Stimulated activated CD8-positive, alpha-beta memory T cell treated with anti-CD3 and anti-CD28 coated beads, Interleukin-4, amount 100 ng/mL, for 24 hours (primary cell): ENCODE results near the gene ST3GAL2.
A peak's percentile ranks its signal among the peaks of the same experiment; 100 is the strongest.
"Not testable (repeated sequence)": the region's sequence is repeated elsewhere in the genome, so short reads cannot be mapped to it uniquely, and the experiment has no call there.

Experiments used
- DNase-seq: peaks from one replicate; pipeline ENCODE4 v3.0.0-alpha.2; 2020; ENCODE audit warnings: low read depth

ST3GAL2 gene

GRCh38 chr16:70417661-70418060 lies 21.2 kb downstream of the ST3GAL2 start:
- DNase-seq = no peak

GRCh38 chr16:70416748-70417616 lies 21.9 kb downstream of the ST3GAL2 start:
- DNase-seq = no peak

GRCh38 chr16:70413572-70413971 lies 25.3 kb downstream of the ST3GAL2 start:
- DNase-seq = not testable (repeated sequence)

GRCh38 chr16:70412385-70412784 lies 26.5 kb downstream of the ST3GAL2 start:
- DNase-seq = no peak

- DNase-seq = no peak
Observed at GRCh38 chr16:70410734-70411133, 28.2 kb downstream of the ST3GAL2 start.

- DNase-seq = no peak
Observed at GRCh38 chr16:70407811-70408274, 31.1 kb downstream of the ST3GAL2 start.

GRCh38 chr16:70406104-70406503 lies 32.8 kb downstream of the ST3GAL2 start:
- DNase-seq = not testable (repeated sequence)

GRCh38 chr16:70402916-70403659 lies 35.8 kb downstream of the ST3GAL2 start:
- no peak for DNase-seq

GRCh38 chr16:70399951-70400350 lies 38.9 kb downstream of the ST3GAL2 start:
- DNase-seq = no peak

- no peak for DNase-seq
Observed at GRCh38 chr16:70399381-70399780, 39.5 kb downstream of the ST3GAL2 start.

GRCh38 chr16:70398177-70398743 lies 40.6 kb downstream of the ST3GAL2 start:
- DNase-seq = no peak

GRCh38 chr16:70396246-70396904 lies 42.5 kb downstream of the ST3GAL2 start:
- DNase-seq = no peak

GRCh38 chr16:70395345-70395901 lies 43.5 kb downstream of the ST3GAL2 start:
- DNase-seq = peak; percentile 61

GRCh38 chr16:70394853-70395252 lies 44.0 kb downstream of the ST3GAL2 start:
- no peak for DNase-seq

GRCh38 chr16:70393662-70394061 lies 45.2 kb downstream of the ST3GAL2 start:
- no peak for DNase-seq

GRCh38 chr16:70392606-70393005 lies 46.3 kb downstream of the ST3GAL2 start:
- no peak for DNase-seq

GRCh38 chr16:70391881-70392481 lies 46.9 kb downstream of the ST3GAL2 start:
- DNase-seq = no peak

- no peak for DNase-seq
Observed at GRCh38 chr16:70391446-70391845, 47.5 kb downstream of the ST3GAL2 start.

- no peak for DNase-seq
Observed at GRCh38 chr16:70390774-70391173, 48.1 kb downstream of the ST3GAL2 start.

GRCh38 chr16:70388006-70388680 lies 50.8 kb downstream of the ST3GAL2 start:
- DNase-seq = no peak
